ENCODE measurements around the gene ATP11C.
"Not testable (repeated sequence)": the region's sequence is repeated elsewhere in the genome, so short reads cannot be mapped to it uniquely, and the experiment has no call there.

ATP11C gene

DNA sequence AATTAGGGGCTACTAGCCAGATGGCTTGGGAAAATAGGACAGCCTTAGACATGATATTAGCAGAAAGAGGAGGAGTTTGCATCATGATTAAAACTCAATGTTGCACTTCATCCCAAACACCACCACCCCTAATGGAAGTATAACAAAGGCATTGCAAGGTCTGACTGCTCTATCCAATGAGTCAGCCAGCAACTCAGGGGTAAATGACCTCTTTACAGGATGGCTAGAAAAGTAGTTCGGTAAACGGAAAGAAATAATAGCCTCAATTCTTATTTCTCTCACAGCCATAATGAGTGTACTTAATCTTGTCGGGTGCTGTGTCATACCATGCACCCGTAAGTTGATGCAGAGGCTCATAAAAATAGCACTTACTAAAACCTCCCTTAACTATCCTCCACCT, 76.0 kb downstream of the ATP11C start:
- not testable (repeated sequence) for H2BK5ac ChIP-seq (ENCODE audit: low read depth, low read length, poor library complexity); H2AK5ac ChIP-seq (ENCODE audit: low read length); H3K18ac ChIP-seq (ENCODE audit: low read length); H4K12ac ChIP-seq (ENCODE audit: low read depth, low read length); H3K79me1 ChIP-seq (ENCODE audit: low read length); H3K9me3 ChIP-seq (ENCODE audit: insufficient read depth, low read depth, low read length); H2AFZ ChIP-seq (ENCODE audit: insufficient read depth, low read length, poor library complexity); H3K9ac ChIP-seq (ENCODE audit: low read length); DNase-seq; H3K4me1 ChIP-seq (ENCODE audit: control insufficient read depth in 1 of 2, insufficient read depth in 2 of 2, low read length in 2 of 2); H3K23ac ChIP-seq (ENCODE audit: low read length); H3K27me3 ChIP-seq (ENCODE audit: insufficient read depth, low read length); H3K14ac ChIP-seq (ENCODE audit: low read length); H4K8ac ChIP-seq (ENCODE audit: low read depth, low read length); H2BK120ac ChIP-seq (ENCODE audit: insufficient read depth, low read length, poor library complexity); H3K27ac ChIP-seq (ENCODE audit: low read depth, low read length); H3K4me2 ChIP-seq (ENCODE audit: low read length); H3K79me2 ChIP-seq (ENCODE audit: control insufficient read depth, insufficient read depth, low read length, poor library complexity); H3K36me3 ChIP-seq (ENCODE audit: control insufficient read depth in 1 of 2, insufficient read depth in 2 of 2, low read length in 2 of 2); H3K4ac ChIP-seq (ENCODE audit: low read depth, low read length); H3K4me3 ChIP-seq (ENCODE audit: low read depth, low read length); H2BK12ac ChIP-seq (ENCODE audit: low read length); H4K91ac ChIP-seq (ENCODE audit: low read depth, low read length)
- no CpG with 5 or more reads among the region's 4 CpGs for WGBS (ENCODE audit: extremely low coverage, insufficient coverage, insufficient read length)

DNA sequence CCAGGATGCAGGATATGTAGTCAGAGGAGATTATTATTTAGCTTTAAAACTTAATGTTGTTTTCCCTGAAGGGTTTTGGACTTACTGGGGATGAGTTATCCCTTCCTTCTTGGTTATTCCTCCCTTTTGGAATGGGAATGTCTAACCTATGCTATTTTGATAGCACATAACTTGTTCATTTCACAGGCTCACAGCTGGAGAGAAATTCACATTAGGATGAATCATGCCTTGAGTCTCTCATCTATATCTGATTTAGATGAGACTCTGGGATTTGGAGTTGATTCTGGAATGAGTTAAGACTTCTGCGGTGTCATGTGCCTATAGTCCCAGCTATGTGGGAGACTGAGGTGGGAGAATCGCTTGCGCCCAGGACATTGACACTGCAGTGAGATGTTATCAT, 81.1 kb downstream of the ATP11C start:
- Histone ChIP-seq H3K9me3 (ENCODE audit: insufficient read depth, low read depth, low read length) (no peaks in the 10 kb centered on the region), H2AFZ (ENCODE audit: insufficient read depth, low read length, poor library complexity) (no peak overlapping the region), H3K27ac (ENCODE audit: low read depth, low read length) (no peak overlapping the region), H4K8ac (ENCODE audit: low read depth, low read length) (no peak overlapping the region), H3K79me2 (ENCODE audit: control insufficient read depth, insufficient read depth, low read length, poor library complexity) (no peaks in the 10 kb centered on the region), H3K79me1 (ENCODE audit: low read length) (no peaks in the 10 kb centered on the region), H3K9ac (ENCODE audit: low read length) (no peak overlapping the region), H3K36me3 (ENCODE audit: control insufficient read depth in 1 of 2, insufficient read depth in 2 of 2, low read length in 2 of 2) (no peaks in the 10 kb centered on the region), H3K23ac (ENCODE audit: low read length) (no peak overlapping the region), H2AK5ac (ENCODE audit: low read length) (no peak overlapping the region), H4K12ac (ENCODE audit: low read depth, low read length) (no peak overlapping the region), H2BK120ac (ENCODE audit: insufficient read depth, low read length, poor library complexity) (no peak overlapping the region), H3K4me3 (ENCODE audit: low read depth, low read length) (no peak overlapping the region), H3K4me2 (ENCODE audit: low read length) (no peak overlapping the region), H3K18ac (ENCODE audit: low read length) (no peak overlapping the region), H2BK12ac (ENCODE audit: low read length) (no peak overlapping the region), H3K4me1 (ENCODE audit: control insufficient read depth in 1 of 2, insufficient read depth in 2 of 2, low read length in 2 of 2) (no peaks in the 10 kb centered on the region), H3K4ac (ENCODE audit: low read depth, low read length) (no peak overlapping the region), H2BK5ac (ENCODE audit: low read depth, low read length, poor library complexity) (no peak overlapping the region), H4K91ac (ENCODE audit: low read depth, low read length) (no peak overlapping the region), H3K27me3 (ENCODE audit: insufficient read depth, low read length) (no peaks in the 10 kb centered on the region), H3K14ac (ENCODE audit: low read length) (no peak overlapping the region)
- WGBS (ENCODE audit: extremely low coverage, insufficient coverage, insufficient read length), result no CpG with 5 or more reads among the region's 3 CpGs
- DNase-seq, result no peak

DNA sequence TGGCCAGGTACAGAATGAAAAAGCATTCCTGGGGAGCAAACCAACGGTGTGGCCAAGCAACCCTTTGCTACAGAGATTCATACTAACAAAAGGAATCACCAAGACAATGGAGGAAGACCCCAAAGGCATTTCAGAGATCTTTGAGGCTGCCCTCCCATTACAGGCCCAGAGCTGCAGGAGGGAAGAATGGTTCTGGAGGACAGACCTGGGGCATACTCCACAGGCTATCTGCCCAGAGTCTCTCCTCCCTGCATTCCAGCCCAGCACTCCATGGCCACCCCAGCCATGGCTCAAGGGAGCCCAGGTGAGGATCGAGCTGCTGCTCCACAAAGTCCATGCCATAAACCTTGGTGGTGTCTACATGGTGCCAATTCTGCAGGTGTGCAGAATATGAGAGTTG, 81.9 kb downstream of the ATP11C start:
- Histone ChIP-seq H2AFZ (ENCODE audit: insufficient read depth, low read length, poor library complexity) (no peak overlapping the region), H2BK5ac (ENCODE audit: low read depth, low read length, poor library complexity) (no peak overlapping the region), H3K18ac (ENCODE audit: low read length) (no peak overlapping the region), H3K27me3 (ENCODE audit: insufficient read depth, low read length) (no peaks in the 10 kb centered on the region), H2BK12ac (ENCODE audit: low read length) (no peak overlapping the region), H3K9me3 (ENCODE audit: insufficient read depth, low read depth, low read length) (no peaks in the 10 kb centered on the region), H3K4me3 (ENCODE audit: low read depth, low read length) (no peak overlapping the region), H4K8ac (ENCODE audit: low read depth, low read length) (no peak overlapping the region), H4K91ac (ENCODE audit: low read depth, low read length) (no peak overlapping the region), H3K4me2 (ENCODE audit: low read length) (no peak overlapping the region), H3K23ac (ENCODE audit: low read length) (no peak overlapping the region), H2AK5ac (ENCODE audit: low read length) (no peak overlapping the region), H3K4ac (ENCODE audit: low read depth, low read length) (no peak overlapping the region), H4K12ac (ENCODE audit: low read depth, low read length) (no peak overlapping the region), H3K4me1 (ENCODE audit: control insufficient read depth in 1 of 2, insufficient read depth in 2 of 2, low read length in 2 of 2) (no peaks in the 10 kb centered on the region), H3K36me3 (ENCODE audit: control insufficient read depth in 1 of 2, insufficient read depth in 2 of 2, low read length in 2 of 2) (no peaks in the 10 kb centered on the region), H3K9ac (ENCODE audit: low read length) (no peak overlapping the region), H3K79me1 (ENCODE audit: low read length) (no peaks in the 10 kb centered on the region), H2BK120ac (ENCODE audit: insufficient read depth, low read length, poor library complexity) (no peak overlapping the region), H3K27ac (ENCODE audit: low read depth, low read length) (no peak overlapping the region), H3K79me2 (ENCODE audit: control insufficient read depth, insufficient read depth, low read length, poor library complexity) (no peaks in the 10 kb centered on the region), H3K14ac (ENCODE audit: low read length) (no peak overlapping the region)
- DNase-seq, result no peak
- no CpG with 5 or more reads among the region's 2 CpGs for WGBS (ENCODE audit: extremely low coverage, insufficient coverage, insufficient read length)

DNA sequence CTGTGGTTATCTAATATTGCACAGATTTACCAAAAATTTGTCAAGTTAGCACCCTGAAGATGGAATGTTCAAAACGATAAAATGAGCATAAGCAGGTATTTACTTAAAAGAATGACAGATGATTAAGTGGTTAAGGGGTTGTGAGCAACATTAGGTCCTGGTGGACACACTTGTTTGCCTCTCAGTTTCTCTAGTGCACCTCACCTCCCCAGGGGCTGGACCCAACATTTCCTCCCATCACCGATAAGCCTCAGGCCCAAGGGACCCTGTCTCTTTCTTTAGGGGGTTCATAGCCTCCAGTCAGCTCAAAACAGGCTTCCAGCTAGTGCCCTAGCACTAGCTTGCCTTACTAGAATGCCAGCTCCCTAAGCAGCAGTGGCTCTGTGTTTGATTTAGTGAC, 88.0 kb downstream of the ATP11C start:
- Histone ChIP-seq H3K4me1 (ENCODE audit: control insufficient read depth in 1 of 2, insufficient read depth in 2 of 2, low read length in 2 of 2) (no peaks in the 10 kb centered on the region), H2AFZ (ENCODE audit: insufficient read depth, low read length, poor library complexity) (no peak overlapping the region), H3K36me3 (ENCODE audit: control insufficient read depth in 1 of 2, insufficient read depth in 2 of 2, low read length in 2 of 2) (no peaks in the 10 kb centered on the region), H3K9ac (ENCODE audit: low read length) (no peak overlapping the region), H3K79me1 (ENCODE audit: low read length) (no peaks in the 10 kb centered on the region), H3K27me3 (ENCODE audit: insufficient read depth, low read length) (no peaks in the 10 kb centered on the region), H3K4ac (ENCODE audit: low read depth, low read length) (no peak overlapping the region), H2AK5ac (ENCODE audit: low read length) (no peak overlapping the region), H3K4me2 (ENCODE audit: low read length) (no peak overlapping the region), H4K91ac (ENCODE audit: low read depth, low read length) (no peak overlapping the region), H3K79me2 (ENCODE audit: control insufficient read depth, insufficient read depth, low read length, poor library complexity) (no peaks in the 10 kb centered on the region), H2BK5ac (ENCODE audit: low read depth, low read length, poor library complexity) (no peak overlapping the region), H2BK120ac (ENCODE audit: insufficient read depth, low read length, poor library complexity) (no peak overlapping the region), H3K14ac (ENCODE audit: low read length) (no peak overlapping the region), H3K23ac (ENCODE audit: low read length) (no peak overlapping the region), H3K9me3 (ENCODE audit: insufficient read depth, low read depth, low read length) (no peaks in the 10 kb centered on the region), H4K8ac (ENCODE audit: low read depth, low read length) (no peak overlapping the region), H3K18ac (ENCODE audit: low read length) (no peak overlapping the region), H3K4me3 (ENCODE audit: low read depth, low read length) (no peak overlapping the region), H3K27ac (ENCODE audit: low read depth, low read length) (no peak overlapping the region), H4K12ac (ENCODE audit: low read depth, low read length) (no peak overlapping the region), H2BK12ac (ENCODE audit: low read length) (no peak overlapping the region)
- whole genome bisulfite sequencing (ENCODE audit: extremely low coverage, insufficient coverage, insufficient read length), result no CpG with 5 or more reads among the region's 2 CpGs
- DNase-seq, result no peak
